Activated CD4-positive, alpha-beta T cell treated with anti-CD3 and anti-CD28 coated beads, Interleukin-2, amount 50 U/mL, for 24 hours (primary cell): ENCODE data around the gene DGKE.

ENCODE experiments used
- DNase-seq, 2 donors: peaks; one replicate each; pipeline ENCODE4 v3.0.0-alpha.2; 2020; ENCODE audit warnings: low read depth in 1 of 2, low spot score in 1 of 2

DGKE gene

GRCh38 chr17:56833809-56834379 is at the start of gene DGKE, which contains the start of gene C17orf67:
Gene DGKE (plus strand): TSS chr17:56834151. CDS start chr17:56834796, 645 bp downstream.
Gene C17orf67 (minus strand): TSS chr17:56833920. CDS start chr17:56815810, 18,110 bp downstream.
- peak; percentile 98 for DNase-seq

GRCh38 chr17:56785405-56785804 is 48.5 kb upstream of the DGKE start:
- DNase-seq: no peak

- DNase-seq: no peak
Observed at GRCh38 chr17:56785997-56786680, 47.8 kb upstream of the DGKE start.

GRCh38 chr17:56786989-56787482 is 46.9 kb upstream of the DGKE start:
- DNase-seq: peak; percentile 9 to 59

GRCh38 chr17:56792267-56792666 is 41.7 kb upstream of the DGKE start:
- no peak for DNase-seq

GRCh38 chr17:56793531-56793930 is 40.4 kb upstream of the DGKE start:
- no peak for DNase-seq

- DNase-seq: no peak
Observed at GRCh38 chr17:56793957-56794356, 40.0 kb upstream of the DGKE start.

GRCh38 chr17:56795221-56795865 is 38.6 kb upstream of the DGKE start:
- DNase-seq: no peak

GRCh38 chr17:56796536-56796935 is 37.4 kb upstream of the DGKE start:
- DNase-seq: no peak

GRCh38 chr17:56798916-56799315 is 35.0 kb upstream of the DGKE start:
- no peak for DNase-seq

- DNase-seq: no peak
Observed at GRCh38 chr17:56801459-56802178, 32.3 kb upstream of the DGKE start.

GRCh38 chr17:56803071-56803470 is 30.9 kb upstream of the DGKE start:
- no peak for DNase-seq

- DNase-seq: no peak
Observed at GRCh38 chr17:56804454-56804853, 29.5 kb upstream of the DGKE start.

GRCh38 chr17:56806949-56807348 is 27.0 kb upstream of the DGKE start:
- no peak for DNase-seq

- DNase-seq: no peak
Observed at GRCh38 chr17:56807723-56808122, 26.2 kb upstream of the DGKE start.

GRCh38 chr17:56808503-56808902 is 25.4 kb upstream of the DGKE start:
- no peak for DNase-seq

GRCh38 chr17:56809106-56809819 is 24.7 kb upstream of the DGKE start:
- DNase-seq: no peak

- no peak for DNase-seq
Observed at GRCh38 chr17:56809820-56810179, 24.2 kb upstream of the DGKE start.

- DNase-seq: no peak
Observed at GRCh38 chr17:56810343-56810742, 23.6 kb upstream of the DGKE start.

GRCh38 chr17:56810891-56811775 is 22.8 kb upstream of the DGKE start:
- DNase-seq: no peak
